22Rv1 (cell line): ENCODE results near the gene DGKB.

Source experiments
- H3K27ac ChIP-seq: fragments of 450-650 bp; 2 replicates; pipeline ENCODE4 v1.5.1; 2017
- ZFX ChIP-seq: fragments of 450-650 bp; IDR thresholded peaks from 2 replicates; pipeline ENCODE4 v1.6.1; 2017; ENCODE audit warnings: antibody characterized with exemption, borderline replicate concordance
- TF ChIP-seq, protein P1 (sequence below): fragments of 450-650 bp; IDR thresholded peaks from 2 replicates; pipeline ENCODE4 v1.5.1; 2017; ENCODE audit warnings: mild to moderate bottlenecking

Gene DGKB

DNA sequence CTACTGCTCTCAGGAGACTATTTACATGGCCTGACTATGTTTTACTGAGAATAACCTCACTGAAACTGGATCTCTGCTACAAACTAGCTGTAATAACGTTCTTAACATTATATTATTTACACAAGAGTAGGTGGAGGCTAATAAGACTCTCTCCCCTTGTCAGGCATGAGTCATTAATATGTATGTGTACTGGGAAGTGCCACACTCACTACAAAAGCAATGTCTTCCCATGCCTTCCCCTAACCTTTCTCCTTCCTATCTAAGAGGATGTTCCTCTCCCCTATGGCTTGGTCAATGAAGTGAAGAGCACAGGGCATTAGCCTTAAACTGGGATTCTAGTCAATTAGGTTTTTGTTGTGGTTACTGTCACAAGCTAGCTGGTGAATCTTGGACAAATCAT is 147.9 kb downstream of the DGKB start:
- TF ChIP-seq, protein P1, sequence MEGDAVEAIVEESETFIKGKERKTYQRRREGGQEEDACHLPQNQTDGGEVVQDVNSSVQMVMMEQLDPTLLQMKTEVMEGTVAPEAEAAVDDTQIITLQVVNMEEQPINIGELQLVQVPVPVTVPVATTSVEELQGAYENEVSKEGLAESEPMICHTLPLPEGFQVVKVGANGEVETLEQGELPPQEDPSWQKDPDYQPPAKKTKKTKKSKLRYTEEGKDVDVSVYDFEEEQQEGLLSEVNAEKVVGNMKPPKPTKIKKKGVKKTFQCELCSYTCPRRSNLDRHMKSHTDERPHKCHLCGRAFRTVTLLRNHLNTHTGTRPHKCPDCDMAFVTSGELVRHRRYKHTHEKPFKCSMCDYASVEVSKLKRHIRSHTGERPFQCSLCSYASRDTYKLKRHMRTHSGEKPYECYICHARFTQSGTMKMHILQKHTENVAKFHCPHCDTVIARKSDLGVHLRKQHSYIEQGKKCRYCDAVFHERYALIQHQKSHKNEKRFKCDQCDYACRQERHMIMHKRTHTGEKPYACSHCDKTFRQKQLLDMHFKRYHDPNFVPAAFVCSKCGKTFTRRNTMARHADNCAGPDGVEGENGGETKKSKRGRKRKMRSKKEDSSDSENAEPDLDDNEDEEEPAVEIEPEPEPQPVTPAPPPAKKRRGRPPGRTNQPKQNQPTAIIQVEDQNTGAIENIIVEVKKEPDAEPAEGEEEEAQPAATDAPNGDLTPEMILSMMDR, result no peak
- no peak for TF ChIP-seq ZFX
- H3K27ac ChIP-seq, result no peak overlapping the region

DNA sequence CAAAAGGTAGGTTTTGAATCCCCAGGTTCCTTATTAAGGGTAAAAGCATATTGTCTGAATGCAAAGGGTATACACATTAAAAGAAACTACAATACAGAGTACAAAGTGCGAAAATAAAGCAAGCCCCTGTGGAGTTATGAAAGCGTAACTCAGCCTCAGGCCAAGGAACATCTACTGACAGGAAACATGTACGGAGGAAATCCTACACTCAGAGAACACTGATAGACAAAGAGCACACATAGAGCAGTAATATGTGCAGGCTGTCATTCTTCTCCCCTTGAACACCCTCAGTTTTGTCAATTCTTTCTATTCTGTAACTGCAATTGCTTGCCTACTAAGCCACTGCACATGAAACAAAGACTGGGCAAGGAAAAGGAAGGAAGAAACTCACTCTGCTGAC is 150.2 kb downstream of the DGKB start:
- TF ChIP-seq, protein P1, result no peak
- TF ChIP-seq ZFX, result no peak
- H3K27ac ChIP-seq, result no peak overlapping the region

DNA sequence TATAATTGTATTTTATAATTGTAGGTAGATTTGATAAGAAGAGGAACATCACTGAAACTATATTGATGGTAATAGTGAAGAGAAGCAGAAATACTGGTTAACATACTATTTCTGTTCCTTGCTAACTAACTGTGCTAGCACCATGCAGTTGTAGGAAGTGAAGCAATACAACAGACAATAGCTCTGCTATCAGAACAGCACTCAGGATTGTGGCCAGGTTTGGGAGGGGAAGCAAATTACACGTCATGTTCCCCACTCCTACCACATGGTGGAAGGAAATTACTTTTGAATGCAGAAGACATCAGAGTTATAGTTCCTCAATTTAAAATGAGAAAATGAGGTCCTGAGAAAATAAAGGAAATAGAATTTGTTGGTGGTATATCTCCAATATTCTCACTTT is 151.1 kb downstream of the DGKB start:
- TF ChIP-seq, protein P1, result no peak
- TF ChIP-seq ZFX, result no peak
- no peak overlapping the region for H3K27ac ChIP-seq

DNA sequence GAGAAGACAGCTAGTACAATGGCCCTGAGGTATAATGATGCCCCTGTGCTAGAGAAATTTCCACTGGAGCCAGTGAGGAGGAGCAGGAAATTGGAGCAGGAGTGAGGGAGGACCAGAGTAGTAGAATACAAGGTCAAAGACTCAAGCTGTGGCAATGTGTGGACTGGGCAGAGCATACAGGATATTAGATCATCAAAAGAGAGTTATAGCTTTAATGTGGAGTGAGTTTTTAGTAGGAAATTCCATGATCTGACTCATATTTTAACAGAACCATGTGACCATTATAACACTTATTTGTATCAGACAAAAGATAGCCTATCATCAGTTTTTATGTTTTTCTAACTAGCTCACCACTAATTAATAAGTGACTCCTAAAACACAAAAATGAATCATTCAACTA is 154.1 kb downstream of the DGKB start:
- no peak overlapping the region for H3K27ac ChIP-seq
- TF ChIP-seq, protein P1, result no peak
- no peak for TF ChIP-seq ZFX

DNA sequence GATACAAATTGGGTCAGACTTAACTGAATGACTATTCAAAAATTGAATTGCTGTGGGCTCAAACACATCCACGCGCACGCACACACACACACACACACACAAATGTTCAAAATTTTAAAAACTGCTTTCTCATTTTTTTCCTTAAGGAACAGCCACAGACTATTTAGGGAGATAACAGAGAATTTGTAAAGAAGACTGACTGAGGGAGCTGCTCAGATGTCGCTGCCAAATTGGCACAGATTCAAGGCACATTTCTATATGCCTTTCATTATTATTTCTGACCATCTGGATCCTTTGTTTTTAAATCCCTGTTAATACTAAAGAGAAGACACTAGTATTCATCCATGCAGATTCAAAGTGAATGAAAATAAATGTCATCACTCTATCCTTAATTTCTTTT is 154.8 kb downstream of the DGKB start:
- H3K27ac ChIP-seq, result no peak overlapping the region
- no peak for TF ChIP-seq ZFX

DNA sequence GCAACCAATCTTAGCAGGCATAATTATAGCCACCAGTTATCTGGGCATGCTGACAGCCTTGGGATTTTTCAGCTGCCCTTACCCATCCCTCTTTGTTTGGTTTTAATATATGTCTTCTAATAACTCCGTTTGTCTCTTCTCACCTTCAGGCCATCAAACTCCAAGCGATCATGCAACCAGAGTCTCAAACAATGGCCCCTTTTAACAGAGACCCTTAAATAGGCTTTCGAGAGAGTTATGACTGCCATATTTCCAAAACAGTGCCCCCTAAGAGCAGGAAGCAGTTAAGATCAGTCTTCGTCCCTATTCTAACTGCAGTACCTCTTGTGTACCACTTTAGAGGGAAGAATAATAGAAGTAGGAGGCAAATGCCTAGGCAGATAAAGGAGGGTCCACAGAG is 157.5 kb downstream of the DGKB start:
- TF ChIP-seq, protein P1, result no peak
- no peak for TF ChIP-seq ZFX

DNA sequence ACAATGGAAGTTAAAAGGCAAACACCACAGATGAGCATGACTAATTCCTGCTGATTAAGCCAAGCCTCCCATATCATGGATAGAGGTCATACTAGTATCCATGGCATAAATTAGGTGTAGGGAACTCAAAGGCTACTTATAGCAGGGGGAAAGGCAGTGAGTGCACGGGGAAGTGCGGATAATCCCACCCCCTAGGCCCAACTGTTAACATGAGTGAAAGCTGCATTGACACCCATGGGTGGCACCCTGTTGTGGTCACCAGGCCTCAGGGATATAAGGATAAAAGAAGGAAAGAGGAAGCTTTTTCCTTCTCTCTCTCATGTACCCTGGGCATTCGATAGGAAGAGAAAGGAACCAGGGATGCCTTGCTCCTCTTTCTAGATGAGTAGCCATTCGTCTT is 161.9 kb downstream of the DGKB start:
- TF ChIP-seq, protein P1, result no peak
- no peak for TF ChIP-seq ZFX
- no peak overlapping the region for H3K27ac ChIP-seq

More for the DNA sequence above, 157.5 kb downstream of the DGKB start:
- H3K27ac ChIP-seq, result no peak overlapping the region

DNA sequence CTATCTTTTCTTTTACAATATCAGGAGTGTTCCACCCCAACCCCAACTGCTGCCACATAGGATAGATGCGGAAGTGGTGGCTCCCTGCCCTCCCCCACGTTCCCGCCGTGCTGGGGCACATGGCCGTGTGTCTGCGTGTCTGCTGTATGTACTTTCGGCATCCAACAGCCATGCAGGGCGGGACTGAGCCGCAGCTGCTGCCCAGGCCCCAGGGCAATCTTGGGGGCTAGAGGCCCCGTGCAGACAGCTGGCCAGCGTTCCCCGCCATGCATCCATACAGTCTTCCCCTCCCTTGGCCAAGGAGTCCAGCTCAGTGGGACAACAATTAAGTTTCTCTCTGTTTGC is 162.7 kb downstream of the DGKB start:
- no peak overlapping the region for H3K27ac ChIP-seq
- TF ChIP-seq, protein P1, result no peak
